Stimulated activated effector memory CD8-positive, alpha-beta T cell treated with anti-CD3 and anti-CD28 coated beads, Interleukin-12 subunit alpha, Interleukin-12 subunit beta, amount 100 ng/mL, for 72 hours (primary cell): ENCODE measurements around the gene CALD1.

ENCODE experiments used
- ATAC-seq: fragments of 150-1000 bp; cut with Tn5 transposase; 2 replicates; pipeline ENCODE4 v1.10.0; 2021
- DNase-seq, 2 donors: peaks; one replicate each; pipeline ENCODE4 v3.0.0; 2021 to 2022; ENCODE audit warnings: low spot score in 2 of 2
- H3K27ac Mint-ChIP-seq: one replicate; pipeline ENCODE4 v1.8.0; 2022; ENCODE audit warnings: mild to moderate bottlenecking, mixed read lengths
- H3K36me3 Mint-ChIP-seq: one replicate; pipeline ENCODE4 v1.8.0; 2022; ENCODE audit warnings: mild to moderate bottlenecking, mixed read lengths
- H3K4me1 Mint-ChIP-seq: one replicate; pipeline ENCODE4 v1.8.0; 2022; ENCODE audit warnings: mixed read lengths
- H3K4me3 Mint-ChIP-seq: one replicate; pipeline ENCODE4 v1.8.0; 2022; ENCODE audit warnings: mild to moderate bottlenecking, mixed read lengths
- H3K9me3 Mint-ChIP-seq: one replicate; pipeline ENCODE4 v1.8.0; 2022; ENCODE audit warnings: mixed read lengths

Gene CALD1

DNA sequence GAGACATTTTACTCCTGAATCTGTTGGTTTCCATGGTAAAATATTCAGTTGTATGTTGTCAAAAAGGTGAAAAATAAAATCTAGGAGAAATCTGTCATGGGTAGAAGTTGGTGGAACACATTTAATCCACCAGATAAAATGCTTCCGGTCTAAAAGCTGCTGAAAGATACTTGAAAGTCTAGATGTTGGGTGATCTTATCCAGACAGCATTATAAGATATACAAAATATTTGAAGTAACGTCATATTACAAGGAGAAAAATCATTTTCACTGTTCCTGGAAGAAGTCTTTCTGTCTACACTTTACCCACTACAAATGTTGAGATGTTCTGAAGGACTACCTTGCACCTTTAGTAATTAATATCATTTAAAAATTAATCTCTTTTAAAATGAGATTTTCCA lies 40.9 kb downstream of the CALD1 start:
- Mint-ChIP-seq H3K4me3 (no peak overlapping the region), H3K4me1 (no peaks in the 10 kb centered on the region), H3K27ac (no peak overlapping the region), H3K36me3 (no peaks in the 10 kb centered on the region), H3K9me3 (no peaks in the 10 kb centered on the region)
- ATAC-seq (no peak), DNase-seq (no peak)

DNA sequence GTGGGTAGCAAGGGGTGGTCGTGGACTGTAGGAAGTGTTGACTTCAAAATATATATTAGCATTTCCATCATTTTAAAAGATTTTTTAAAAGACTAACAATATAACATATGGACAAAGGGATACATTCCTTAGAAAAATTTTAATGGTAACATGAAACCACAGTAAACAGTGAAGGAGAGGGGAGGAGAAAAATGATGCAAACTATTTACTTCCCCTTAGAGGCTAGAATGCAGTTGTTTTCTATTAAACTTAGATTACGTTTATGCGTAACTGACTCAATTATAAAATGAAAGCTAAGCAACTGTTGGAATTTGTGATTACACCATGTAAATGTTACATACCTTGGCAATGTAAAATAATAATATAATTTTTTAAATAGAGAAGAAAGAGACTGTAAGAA lies 41.3 kb downstream of the CALD1 start:
- DNase-seq (no peak), ATAC-seq (no peak)
- Mint-ChIP-seq H3K9me3 (no peaks in the 10 kb centered on the region), H3K27ac (no peak overlapping the region), H3K36me3 (no peaks in the 10 kb centered on the region), H3K4me1 (no peaks in the 10 kb centered on the region), H3K4me3 (no peak overlapping the region)

DNA sequence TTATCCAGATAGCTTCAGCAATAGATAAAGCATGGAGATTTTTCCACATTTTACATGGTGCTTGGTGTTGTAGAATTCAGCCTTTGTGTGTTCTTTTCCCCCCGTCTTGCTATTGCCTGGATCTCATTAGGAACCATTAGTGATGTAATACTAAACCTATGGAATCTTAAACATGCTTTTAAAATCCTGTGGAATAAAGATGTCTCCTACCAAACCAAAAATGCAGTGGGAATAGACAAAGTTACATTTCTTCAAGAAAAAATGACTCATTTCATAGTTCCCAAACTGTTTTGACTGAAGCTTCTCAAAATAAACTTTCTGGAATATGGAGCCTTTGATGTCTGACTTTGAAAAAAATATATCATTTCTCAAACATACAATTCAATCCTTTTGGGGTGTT lies 44.0 kb downstream of the CALD1 start:
- no peak overlapping the region for H3K27ac Mint-ChIP-seq

DNA sequence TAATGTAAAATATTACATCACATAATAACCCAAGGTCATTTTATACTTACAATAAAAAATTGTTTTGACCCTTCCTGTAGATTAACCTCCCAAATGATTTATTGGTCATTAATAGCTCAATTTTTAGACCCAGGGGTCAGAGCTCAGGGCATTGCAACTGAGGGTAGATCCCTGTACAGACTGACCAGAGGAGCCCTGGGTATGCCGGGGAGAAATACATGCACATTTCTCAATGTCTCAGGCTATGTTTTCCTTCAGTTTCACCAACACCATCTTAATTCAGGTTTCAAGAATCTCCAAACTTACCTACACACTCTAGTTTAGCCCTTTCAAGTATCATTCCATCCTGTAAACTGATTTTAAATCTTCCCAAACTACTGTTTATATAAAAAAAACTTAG lies 46.2 kb downstream of the CALD1 start:
- DNase-seq: no peak
- H3K27ac Mint-ChIP-seq: no peak overlapping the region
- H3K9me3 Mint-ChIP-seq: no peaks in the 10 kb centered on the region
- no peak for ATAC-seq
- H3K36me3 Mint-ChIP-seq: no peaks in the 10 kb centered on the region
- no peaks in the 10 kb centered on the region for H3K4me1 Mint-ChIP-seq
- no peak overlapping the region for H3K4me3 Mint-ChIP-seq

More for the DNA sequence above, 44.0 kb downstream of the CALD1 start:
- no peak overlapping the region for H3K4me3 Mint-ChIP-seq
- no peaks in the 10 kb centered on the region for H3K4me1 Mint-ChIP-seq
- no peak for DNase-seq
- H3K9me3 Mint-ChIP-seq: no peaks in the 10 kb centered on the region
- no peaks in the 10 kb centered on the region for H3K36me3 Mint-ChIP-seq
- no peak for ATAC-seq

DNA sequence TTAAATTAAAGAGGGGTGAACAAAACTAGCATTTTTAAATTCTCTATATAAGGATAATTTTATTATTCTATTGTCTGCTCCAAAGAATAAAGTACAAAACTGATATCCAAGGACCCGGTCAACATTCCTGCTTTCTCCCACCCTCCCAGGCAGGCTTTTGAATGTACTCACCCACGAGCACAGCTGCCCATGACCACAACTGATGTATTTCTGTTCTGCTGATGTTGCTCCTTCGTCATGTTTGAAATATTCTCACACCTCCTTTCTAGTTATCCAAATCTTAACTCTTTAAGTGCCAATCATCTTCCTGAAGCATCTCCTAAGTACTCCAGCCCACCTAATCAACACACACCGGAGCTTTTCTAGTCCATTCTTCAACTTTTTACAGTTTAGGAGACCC lies 46.7 kb downstream of the CALD1 start:
- no peaks in the 10 kb centered on the region for H3K9me3 Mint-ChIP-seq
- no peak overlapping the region for H3K4me3 Mint-ChIP-seq
- DNase-seq (no peak), ATAC-seq (no peak)
- H3K36me3 Mint-ChIP-seq: no peaks in the 10 kb centered on the region
- no peaks in the 10 kb centered on the region for H3K4me1 Mint-ChIP-seq
- H3K27ac Mint-ChIP-seq: no peak overlapping the region

DNA sequence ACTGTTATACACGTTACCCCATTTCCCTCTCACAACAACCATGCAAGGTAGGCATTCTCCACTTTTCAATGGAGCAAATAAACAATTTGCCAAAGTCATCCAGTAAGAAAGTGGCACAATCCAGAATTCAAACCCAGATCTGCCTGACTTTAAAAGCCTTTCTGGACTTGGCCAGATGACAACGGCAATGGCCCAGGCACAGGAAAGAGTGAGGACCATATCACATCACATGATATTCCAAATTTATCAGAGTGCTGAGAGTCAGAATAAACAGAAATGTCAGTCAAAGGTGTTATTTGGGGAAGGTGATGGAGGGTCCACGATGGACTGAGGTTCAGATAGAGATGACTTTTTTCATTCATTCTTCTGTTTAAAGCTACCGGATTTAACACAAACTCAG lies 48.0 kb downstream of the CALD1 start:
- H3K4me3 Mint-ChIP-seq: no peak overlapping the region
- no peak overlapping the region for H3K27ac Mint-ChIP-seq
- no peaks in the 10 kb centered on the region for H3K36me3 Mint-ChIP-seq
- no peaks in the 10 kb centered on the region for H3K4me1 Mint-ChIP-seq
- H3K9me3 Mint-ChIP-seq: no peaks in the 10 kb centered on the region
- ATAC-seq (no peak), DNase-seq (no peak)

DNA sequence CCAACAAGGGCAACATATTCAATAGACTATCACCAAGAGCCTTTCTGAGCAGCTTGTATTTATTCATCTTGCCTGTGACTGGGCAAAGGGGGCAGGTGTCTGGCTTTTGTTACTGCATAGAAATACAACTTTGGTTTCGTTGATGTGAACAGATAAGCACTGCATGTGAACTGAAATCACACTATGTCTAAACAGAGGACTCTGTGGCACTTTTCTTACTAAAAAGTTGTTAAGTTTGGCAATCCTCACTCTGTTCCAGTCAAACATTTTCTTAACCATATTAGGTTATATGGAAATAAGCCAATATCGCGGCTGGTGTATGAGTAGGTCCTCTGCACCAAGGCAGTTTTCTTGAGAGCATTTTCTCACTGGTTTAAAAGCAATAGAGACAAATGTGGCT lies 48.5 kb downstream of the CALD1 start:
- no peak for DNase-seq
- H3K4me3 Mint-ChIP-seq: no peak overlapping the region
- no peaks in the 10 kb centered on the region for H3K4me1 Mint-ChIP-seq
- H3K36me3 Mint-ChIP-seq: no peaks in the 10 kb centered on the region
- H3K27ac Mint-ChIP-seq: no peak overlapping the region
- no peak for ATAC-seq
- H3K9me3 Mint-ChIP-seq: no peaks in the 10 kb centered on the region

DNA sequence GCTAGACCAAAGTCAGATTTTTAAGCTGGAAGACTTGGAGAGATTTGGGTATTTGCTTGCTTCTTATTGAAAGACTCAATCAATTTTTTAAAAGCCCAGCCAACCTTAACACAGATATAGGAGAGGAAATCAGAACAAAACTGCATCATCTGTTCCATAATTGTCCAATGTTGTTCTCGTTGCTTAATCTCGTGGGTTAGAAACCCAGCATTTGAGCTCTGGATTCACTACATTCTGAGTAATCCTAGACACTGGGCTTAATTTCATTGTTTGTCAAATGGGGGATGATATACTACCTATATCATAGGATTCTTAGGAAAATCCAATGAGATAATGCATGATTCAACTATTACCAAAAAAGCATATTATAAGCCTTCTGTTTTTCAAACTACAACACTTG lies 48.9 kb downstream of the CALD1 start:
- no peak for DNase-seq
- Mint-ChIP-seq H3K36me3 (no peaks in the 10 kb centered on the region), H3K27ac (no peak overlapping the region), H3K9me3 (no peaks in the 10 kb centered on the region), H3K4me1 (no peaks in the 10 kb centered on the region), H3K4me3 (no peak overlapping the region)
- no peak for ATAC-seq

DNA sequence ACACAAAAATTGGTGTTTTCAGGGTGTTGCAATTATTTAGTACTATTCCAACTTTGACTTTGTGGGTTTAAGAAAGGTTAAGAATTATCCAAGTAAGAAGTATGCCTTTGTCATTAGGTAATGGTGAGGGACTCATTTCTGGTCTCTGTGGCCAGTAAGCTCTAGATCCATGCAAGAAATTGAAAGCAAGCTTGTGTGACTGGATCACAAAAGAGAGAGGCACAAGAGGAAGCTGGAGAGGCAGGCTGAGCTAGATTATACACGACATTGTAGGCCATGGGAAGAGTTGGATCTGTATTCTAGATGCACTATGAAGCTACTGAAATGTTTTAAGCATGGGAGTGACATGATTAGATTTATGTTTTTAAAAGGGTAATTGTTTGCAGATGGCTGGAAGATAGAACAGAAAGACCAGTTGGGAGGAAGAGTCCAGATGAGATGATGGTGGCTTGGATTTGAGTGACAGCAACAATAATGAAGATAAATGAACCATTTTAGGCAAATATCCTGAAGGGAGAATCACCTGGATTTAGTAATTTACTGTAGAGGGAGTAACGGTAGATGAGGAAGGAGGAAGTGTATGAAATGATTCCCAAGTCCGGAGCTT lies 50.0 kb downstream of the CALD1 start:
- no peaks in the 10 kb centered on the region for H3K36me3 Mint-ChIP-seq
- no peaks in the 10 kb centered on the region for H3K9me3 Mint-ChIP-seq
- no peak for ATAC-seq
- no peak for DNase-seq
- H3K4me1 Mint-ChIP-seq: no peaks in the 10 kb centered on the region
- no peak overlapping the region for H3K27ac Mint-ChIP-seq
- H3K4me3 Mint-ChIP-seq: no peak overlapping the region

DNA sequence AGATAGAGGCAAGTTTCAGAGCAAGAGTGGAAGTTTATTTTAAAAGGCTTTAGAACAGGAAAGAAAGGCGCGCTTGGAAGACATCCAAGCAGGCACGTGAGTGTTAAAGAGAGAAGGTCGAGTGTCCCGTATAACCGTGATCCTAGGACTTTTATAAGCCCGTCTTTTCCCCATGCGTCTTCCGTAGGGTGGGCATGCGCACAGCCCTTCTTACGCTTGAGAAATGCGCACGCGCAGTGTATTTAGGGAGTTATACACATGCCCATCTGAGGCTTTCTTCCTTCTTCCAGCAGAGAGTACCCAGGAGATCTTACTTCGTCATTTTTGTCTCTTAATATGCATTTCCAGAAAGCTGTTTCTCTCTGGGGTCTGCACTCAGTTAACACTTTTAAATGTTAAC lies 52.4 kb downstream of the CALD1 start:
- H3K4me3 Mint-ChIP-seq: no peak overlapping the region
- H3K36me3 Mint-ChIP-seq: no peaks in the 10 kb centered on the region
- ATAC-seq: no peak
- no peak overlapping the region for H3K27ac Mint-ChIP-seq
- no peak for DNase-seq
- no peaks in the 10 kb centered on the region for H3K9me3 Mint-ChIP-seq
- H3K4me1 Mint-ChIP-seq: no peaks in the 10 kb centered on the region

DNA sequence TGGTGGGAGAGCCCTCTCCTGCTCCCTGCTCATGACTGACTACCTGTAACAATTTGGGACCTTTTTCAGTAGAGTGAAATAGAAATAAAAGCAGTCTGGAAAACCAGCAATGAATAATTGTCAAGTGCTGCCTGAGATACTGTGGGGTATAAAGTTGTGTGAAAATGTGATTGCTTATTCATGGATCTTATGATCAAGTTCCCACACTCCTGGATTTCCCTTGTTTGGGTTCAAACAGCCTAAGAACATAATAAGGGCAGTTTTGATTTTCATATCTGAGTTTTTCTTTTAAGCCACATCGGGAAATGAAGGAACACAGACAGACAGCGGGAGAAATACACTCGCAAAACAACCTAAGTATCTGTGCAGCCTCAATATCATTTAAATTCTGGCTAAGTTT lies 52.9 kb downstream of the CALD1 start:
- Mint-ChIP-seq H3K36me3 (no peaks in the 10 kb centered on the region), H3K4me1 (no peaks in the 10 kb centered on the region), H3K9me3 (no peaks in the 10 kb centered on the region), H3K27ac (no peak overlapping the region), H3K4me3 (no peak overlapping the region)
- ATAC-seq: no peak
- no peak for DNase-seq

DNA sequence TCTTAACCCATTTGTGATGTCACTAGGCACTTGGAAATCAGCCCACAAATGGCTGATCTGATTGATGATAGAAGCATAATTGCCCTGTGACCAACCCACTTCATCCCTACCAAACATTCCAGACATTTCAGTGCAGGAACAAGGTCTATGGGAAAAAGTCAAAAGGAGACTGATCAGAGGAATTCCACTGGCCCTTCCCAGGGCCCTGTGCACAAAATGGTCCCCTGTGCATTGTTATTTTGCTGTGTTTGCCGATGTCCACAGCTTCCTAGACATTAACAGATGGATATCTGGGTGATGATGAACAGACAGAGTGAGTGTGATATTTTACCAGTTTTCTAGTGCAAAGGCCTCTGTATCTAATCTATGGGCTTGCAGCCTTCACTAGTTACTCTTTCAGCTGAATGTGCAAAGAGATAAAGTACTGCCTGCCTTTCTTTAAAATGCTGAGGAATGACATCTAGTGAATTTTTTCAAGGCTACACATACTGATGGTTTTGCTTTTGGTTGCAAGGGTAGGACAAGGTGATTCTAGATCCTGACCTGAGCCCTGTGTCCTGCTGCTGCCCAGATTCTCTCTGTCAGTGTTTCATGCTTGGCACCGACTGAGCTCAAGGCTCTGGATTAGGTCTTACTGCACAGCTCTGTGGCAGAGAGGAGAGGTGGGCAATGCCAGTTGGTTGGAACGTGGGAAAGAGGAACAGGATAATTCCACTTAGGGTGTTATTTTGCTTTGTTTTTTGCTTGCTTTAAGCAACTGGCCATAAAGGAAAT lies 55.4 kb downstream of the CALD1 start:
- ATAC-seq: no peak
- H3K36me3 Mint-ChIP-seq: no peaks in the 10 kb centered on the region
- H3K27ac Mint-ChIP-seq: no peak overlapping the region
- no peaks in the 10 kb centered on the region for H3K4me1 Mint-ChIP-seq
- no peak for DNase-seq
- no peaks in the 10 kb centered on the region for H3K9me3 Mint-ChIP-seq
- no peak overlapping the region for H3K4me3 Mint-ChIP-seq

DNA sequence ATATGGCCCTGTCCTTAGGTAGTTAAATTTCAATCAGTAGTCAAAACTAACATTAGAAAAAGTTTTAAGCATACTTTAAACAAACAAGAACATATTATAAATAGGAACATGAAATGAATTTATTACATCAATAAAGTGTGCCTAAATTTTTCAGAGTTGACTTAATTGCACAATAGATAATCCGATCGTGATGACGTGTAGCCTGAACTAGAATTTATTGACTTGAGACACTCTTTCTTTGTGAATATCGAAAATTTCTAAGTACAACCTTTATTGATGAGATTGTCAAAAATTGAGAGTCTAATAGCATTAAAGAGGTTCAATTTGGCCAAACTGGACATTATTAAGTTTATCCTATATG lies 56.0 kb downstream of the CALD1 start:
- DNase-seq (no peak), ATAC-seq (no peak)
- H3K36me3 Mint-ChIP-seq: no peaks in the 10 kb centered on the region
- H3K4me3 Mint-ChIP-seq: no peak overlapping the region
- H3K4me1 Mint-ChIP-seq: no peaks in the 10 kb centered on the region
- no peaks in the 10 kb centered on the region for H3K9me3 Mint-ChIP-seq
- no peak overlapping the region for H3K27ac Mint-ChIP-seq

DNA sequence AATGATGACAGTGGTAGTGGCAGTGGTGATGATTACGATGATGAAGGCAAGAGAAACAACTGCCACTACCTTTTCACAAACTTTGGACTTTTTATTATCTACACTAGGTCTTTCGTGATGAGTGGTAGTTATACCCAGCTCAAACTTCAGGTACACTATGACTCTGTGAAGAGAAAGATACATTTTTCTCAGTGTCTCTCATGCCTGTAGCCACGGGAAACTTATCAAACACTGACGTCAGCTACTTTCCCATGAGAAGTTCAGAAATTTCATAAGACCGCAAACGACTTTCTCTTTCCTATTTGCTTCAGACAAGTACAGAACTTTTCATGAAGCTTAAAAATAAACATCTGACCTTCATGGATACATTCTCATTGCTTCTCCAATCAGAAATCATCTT lies 57.0 kb downstream of the CALD1 start:
- Mint-ChIP-seq H3K27ac (no peak overlapping the region), H3K9me3 (no peaks in the 10 kb centered on the region), H3K36me3 (no peaks in the 10 kb centered on the region), H3K4me3 (no peak overlapping the region), H3K4me1 (no peaks in the 10 kb centered on the region)
- DNase-seq: no peak
- ATAC-seq: no peak

DNA sequence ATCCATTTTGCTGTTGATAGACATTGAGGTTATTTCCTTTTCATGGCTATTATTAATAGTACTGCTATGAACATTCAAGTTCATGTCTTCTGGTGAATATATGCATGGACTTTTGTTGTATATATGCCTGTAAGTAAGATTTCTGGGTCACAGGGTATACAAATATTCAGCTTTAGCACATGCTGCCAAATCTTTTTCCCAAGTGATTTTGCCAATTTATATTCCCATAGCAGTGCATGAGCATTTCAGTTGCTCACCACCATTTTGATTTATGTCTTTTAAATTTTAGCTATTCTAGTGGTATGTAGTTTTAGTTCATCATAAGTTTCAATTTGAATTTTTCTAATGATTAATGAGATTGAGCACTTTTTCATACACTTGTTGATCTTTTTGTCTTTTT lies 59.9 kb downstream of the CALD1 start:
- no peaks in the 10 kb centered on the region for H3K36me3 Mint-ChIP-seq
- H3K27ac Mint-ChIP-seq: no peak overlapping the region
- ATAC-seq (no peak), DNase-seq (no peak)
- H3K9me3 Mint-ChIP-seq: no peaks in the 10 kb centered on the region
- H3K4me3 Mint-ChIP-seq: no peak overlapping the region
- no peaks in the 10 kb centered on the region for H3K4me1 Mint-ChIP-seq

DNA sequence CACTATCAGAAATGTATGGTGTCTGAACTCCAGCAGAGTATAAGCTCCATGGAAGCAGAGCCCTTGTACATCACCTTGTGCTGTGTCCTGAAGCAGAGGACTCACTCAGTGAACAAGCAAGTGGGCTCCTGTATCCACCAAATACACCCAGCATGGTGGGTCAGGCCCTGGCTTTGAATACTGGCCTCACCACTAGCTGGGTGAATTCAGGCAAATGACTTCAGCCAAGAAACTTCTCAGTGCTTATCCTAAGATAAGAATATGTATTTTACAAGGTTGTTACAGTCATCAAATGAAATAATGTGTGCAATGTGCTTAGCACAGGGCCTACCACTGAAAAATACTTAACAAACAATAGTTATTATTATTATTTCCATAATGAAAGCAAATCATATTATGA lies 62.6 kb downstream of the CALD1 start:
- ATAC-seq (no peak), DNase-seq (no peak)
- Mint-ChIP-seq H3K9me3 (no peaks in the 10 kb centered on the region), H3K36me3 (no peaks in the 10 kb centered on the region), H3K4me1 (no peaks in the 10 kb centered on the region), H3K27ac (no peak overlapping the region), H3K4me3 (no peak overlapping the region)
